Measurements from ENCODE around the gene PCDH1.

PCDH1 gene

DNA sequence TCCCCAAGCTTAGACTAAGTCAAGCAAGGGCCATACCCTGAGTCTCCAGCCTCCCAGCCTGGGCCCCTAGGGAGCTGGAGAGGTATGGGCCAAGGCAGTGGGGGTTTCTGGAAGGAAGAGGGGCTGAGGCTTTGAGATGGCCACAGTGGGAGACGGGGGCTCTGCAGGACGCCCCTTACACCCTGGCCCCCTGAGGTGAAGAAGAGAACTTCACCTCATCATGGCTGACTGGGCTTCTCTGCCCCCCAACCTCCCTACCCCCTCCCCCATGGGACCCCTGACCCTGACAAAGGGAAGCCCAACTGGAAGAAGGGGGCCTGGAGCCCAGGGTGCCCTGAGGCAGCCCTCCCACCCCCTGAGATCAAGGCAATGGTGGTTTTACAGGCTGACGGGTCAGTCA, 25.8 kb downstream of the PCDH1 start:
- DNase-seq = no peak

DNA sequence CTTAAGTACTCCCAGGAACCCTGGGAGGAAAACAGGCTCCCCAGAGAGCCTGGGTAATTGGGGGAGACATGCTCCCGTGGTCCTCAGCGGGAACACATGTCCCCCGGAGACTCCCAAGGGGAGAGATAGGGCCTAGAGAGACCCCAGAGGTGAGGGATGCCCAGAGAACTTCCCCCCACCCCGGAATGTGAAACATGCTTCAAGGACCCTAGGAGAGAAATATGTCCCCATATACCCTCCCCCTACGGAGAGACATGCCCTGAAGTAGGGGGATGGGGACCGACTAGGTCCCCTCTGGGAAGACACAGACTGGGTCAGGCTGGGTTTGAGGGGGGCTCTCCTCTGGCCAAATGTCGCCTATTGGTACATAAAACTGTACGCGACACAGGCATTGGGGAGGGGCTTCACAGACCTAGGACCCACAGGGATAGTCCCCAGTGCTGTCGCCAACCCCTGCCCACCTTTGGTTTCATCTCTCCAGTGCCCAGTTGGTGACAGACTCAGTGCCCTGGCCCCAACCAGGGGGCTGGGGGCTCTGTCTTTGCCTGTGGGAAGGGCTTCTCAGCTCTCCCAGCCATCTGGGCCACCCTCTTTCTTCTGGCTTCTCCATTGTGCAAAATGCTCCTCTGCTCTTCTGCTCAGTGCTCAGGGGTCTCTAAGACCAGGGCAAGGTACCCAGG, 26.9 kb downstream of the PCDH1 start:
- no peak for DNase-seq

DNA sequence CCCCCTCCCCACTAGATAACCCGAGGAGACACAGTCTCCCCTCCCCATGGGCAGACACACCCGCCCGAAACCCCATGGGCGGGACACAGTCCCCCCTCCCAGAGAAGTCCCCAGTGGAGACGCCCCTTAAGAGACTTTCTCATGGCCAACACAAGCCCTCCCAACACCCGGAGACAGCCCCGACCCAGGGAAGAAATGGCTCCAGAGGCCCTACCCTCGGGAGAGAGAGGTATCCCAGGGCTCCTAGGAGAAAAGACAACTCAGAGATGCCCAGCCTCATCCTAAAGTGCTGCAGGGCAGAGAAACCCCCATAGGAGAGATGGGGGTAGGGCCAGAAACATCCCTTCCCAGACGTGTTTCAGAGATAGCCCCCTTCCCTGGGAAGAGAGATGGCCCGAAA, 27.4 kb downstream of the PCDH1 start:
- DNase-seq = no peak

DNA sequence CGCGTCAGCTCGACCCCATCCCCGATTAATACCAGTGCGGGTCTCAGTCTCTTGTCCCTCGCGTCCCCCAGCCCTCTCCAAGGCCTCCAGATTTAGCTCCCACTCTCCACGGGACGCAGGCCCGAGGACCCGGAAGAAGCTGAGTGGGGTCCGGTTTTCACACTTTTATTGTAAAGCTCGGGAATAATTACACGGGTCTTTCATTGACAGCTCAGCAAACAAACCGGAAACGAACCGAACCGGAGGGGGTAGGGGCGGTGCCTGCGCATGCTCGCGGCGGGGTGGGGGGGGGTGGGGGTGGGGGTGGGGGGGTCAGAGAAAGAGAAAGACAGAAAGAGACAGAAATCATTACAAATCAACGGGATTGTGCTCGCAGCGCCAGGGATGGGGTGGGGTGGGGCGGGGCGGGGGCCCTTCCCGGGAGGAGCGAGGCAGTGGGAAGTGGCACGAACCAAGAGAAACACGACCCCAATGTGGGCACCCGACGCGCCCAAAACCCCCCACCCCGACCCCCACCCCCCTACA, 27.9 kb downstream of the PCDH1 start:
- peak in 2 of 5 donors; percentile 16 to 25 for DNase-seq

DNA sequence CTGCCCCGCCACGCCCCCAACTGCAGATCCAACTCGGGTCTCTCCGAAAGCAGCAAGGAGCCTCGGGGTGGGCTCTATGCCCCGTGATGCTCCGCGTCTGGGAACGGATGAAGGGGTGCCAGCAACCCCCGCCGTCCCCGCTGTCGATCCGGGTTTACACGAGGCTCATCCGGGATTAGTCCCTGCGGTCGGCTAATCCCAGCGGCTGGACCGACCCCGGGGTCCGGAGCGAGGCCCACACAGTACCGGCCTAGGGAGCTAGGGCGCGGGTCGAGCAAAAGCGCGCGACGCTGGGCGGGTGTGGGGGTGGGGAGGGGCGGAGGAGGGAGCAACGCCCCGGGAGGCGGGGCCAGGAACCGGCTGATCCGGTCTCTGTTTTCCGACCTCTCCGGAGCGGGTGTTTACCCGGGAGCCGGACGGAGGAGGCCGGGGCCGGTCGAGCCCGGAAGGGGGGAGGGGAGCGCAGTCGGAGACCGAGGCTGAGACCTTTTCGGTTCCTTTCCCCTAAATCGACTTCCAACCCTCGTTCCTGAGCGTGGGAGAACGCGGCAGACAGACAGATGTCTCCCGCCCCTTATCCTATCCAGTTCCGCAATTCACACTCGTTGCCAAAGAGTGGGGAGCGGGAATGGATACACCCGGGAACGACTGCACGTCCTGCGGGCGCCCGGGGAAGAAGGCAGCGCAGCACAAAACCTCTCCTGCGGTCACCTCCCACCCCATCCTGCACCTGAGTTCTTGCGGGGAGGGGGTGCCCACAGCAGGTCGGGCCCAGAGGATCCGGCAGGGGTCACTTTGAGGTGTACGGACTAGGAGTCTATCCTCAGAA, 28.6 kb downstream of the PCDH1 start:
- DNase-seq = peak; percentile 46 to 80 (median 64)

DNA sequence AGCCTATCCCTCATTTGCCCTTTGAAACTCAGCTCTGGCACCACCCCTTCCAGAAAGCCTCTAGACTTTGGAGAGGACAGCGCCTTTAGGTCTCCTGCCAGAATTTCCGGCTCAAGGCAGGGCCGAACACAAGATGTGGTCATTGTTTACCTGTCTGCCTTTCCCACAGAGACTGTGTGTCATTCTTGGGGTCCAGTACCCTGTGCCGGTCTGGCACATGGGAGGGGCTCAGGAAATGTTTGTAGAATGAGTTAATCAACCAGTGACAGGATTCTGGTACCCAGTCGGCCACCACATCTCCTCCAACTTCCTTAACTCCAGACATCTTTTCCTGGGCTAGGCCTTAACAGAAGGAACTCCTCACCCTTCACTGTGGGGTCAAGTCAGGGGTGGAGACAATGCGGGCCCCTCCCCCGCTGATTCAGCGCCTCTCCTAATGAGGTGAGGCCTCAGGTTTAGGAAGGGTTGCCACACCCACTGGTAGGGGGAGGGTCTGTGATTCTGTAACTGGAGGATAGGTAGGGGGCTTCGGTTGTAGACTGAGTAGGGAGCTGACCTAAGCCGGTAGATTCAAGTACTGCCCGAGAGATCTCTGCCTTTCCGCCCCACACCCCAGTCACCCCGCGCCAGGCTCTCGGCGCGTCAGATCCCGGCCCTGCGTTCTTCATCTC, 29.3 kb downstream of the PCDH1 start:
- no peak for DNase-seq

DNA sequence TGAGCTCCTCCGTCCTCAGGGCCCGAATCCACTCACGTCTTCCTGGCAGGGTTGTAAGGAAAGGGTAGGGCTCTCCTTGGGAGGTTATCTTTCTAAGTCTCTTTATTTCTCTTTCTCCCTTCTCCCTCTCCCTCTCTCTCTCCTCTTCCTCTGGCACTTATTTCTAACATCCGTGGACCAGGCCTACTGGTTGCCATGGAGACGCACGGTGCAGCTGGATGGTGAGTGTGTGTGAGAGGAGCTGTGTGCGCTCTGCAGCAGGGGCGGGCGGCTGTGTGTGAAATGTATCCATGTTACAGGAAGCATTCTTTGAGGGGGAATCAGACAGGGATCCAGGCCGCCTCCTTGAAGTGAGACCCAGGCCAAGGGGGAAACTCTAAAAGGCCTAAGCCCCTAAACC, 32.2 kb downstream of the PCDH1 start:
- no peak for DNase-seq

DNA sequence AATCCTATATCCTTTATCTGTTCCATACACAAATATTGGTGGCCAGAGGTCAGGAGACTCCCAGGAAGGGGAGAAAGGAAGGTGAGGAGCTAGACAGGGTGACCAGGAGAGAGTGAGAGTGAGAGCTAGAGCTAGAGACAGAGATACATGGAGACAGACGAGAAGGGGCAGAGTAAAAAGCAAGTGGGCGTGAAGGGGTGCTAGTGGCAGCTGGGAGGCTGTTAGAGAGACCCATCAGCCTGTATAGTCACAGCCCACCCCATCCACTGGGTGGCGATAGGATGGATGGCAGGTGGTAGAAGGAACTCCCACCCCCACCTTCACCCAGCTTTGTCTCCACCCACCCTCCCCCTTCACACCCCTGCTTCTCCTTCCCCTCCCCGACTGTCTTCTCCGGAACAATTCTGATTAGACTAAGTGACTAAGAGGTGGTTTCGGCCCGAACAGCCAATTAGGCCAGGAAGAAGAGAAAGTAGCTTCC, 32.8 kb downstream of the PCDH1 start:
- DNase-seq = no peak

DNA sequence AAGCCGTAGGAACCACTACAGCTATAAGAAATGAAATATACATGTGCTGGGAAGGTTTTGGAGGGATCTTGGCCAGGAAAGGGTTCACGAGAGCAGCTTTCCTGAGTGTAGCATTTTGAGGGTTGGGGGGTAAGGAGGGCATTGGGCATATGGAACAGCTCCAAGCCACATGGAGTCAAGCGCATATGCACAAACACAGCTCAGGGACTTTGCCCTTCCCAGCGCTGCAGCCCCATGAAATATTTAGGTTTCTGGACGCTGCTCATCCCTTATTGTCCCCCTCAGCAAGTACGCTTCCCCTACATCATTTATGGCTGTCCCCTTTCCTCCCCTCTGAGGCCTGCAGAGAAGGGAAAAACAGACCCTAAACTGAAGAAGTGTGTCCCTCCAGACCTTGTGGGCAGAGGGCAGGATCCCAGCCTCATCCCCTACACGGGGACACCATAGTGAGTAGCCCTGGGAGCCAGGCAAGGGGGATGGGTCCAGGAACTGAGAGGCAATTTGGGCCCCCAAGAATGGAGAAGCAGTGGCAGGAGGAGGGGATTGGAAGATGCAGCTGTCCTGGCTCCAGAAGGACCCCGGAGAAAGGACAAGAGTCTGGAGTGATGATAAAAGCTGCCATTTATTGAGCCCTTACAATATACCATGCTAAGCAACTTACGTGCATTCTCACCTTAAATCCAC, 33.7 kb downstream of the PCDH1 start:
- DNase-seq = no peak

DNA sequence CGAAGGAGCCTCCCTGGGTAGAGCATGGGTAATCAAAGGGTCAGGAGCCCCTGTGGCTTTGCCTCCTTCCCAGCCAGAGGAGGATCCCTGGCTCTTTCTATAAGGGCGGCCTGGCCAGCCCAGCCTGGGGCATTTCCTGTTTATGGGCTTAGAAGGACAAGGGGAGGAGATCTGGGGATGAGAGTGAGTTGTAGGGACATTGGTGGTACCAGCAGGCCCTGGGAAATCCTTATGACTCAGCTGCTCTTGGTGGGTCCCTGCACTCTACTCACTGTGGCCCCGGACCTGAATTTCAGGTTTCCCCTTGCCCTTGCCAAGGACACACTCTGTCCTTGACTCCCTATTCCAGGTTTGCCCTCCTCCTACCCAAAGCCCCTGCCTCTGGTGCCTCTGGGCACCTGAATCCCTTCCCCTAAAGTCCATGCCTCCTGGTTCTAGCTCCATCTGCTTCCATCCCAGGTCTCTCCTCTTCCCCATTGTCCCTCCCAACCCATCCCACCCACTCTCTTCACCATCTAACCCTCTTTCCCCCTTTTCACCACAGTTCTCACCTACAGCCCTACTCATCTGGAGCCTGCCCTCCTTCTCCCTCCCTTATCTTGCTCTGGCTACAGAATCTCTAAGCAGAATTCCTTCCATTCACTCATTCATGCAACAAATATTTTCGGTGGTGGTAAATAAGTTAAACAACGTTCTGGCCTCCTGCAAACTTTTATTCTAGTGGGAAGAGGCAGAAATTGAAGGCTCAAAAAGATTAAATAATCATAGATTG, 34.9 kb downstream of the PCDH1 start:
- no peak for DNase-seq

DNA sequence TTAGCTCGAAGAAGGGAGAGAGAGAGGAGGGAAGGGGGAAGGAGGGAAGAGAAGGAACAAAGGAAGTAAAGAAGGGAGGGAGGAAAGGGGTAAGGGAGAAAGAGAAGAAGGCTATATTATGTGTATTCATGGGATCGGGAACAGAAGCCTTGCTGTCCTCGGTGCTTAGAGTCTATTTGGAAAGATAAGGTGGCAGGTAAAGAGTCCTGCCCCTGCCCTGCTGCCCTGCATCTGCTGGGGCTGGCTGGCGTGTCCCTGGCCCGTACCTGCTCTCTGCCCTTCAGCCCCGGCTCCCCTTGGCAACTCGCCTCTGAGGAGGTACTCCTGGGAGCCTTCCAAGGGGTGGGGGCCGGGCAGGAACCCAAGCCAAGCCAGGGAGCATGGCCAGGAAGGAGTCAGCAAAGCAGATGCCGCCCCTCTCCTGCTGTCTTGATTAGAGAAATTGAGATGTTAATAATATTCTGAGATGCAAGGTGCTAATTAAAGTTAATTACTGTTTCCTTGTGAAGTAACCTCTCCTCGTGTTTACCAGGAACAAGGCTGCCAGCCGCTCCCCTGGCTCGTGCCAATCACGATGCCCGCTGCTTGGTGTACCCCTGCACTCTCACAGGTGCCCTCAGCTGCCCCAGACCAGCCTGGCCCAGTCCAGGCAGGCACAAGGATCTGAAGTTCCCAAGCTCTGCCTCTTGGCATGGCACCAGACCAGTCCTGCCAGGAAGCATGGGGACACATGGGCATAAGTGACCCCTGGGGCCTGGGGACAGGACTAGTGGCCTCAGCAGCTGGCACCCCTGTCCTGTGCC, 36.6 kb downstream of the PCDH1 start:
- no peak for DNase-seq

DNA sequence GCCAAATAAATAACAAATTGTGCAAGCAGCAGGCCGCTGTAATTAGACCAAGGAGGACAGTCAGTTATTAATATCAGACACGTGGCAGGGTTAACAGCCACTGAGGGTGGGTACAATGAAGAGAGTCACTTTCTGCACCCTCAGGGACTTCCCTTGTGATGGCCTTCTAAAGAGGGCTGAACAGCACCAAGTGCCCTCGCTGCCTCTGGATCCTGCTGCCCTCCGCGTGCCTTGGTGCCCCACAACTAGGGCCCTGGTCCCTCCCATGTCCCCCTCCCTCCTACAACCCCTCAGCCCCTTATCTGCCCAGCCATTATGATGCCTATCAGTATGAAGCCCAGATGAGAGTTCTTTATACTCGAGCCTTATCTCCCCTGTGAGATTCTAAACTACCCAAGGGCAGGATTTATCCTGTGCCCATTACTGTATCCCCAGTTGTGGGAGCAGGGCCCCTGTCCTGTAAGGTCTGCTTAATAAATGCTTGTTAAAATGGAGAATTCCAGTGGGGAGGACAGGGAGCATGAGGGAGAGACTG, 37.3 kb downstream of the PCDH1 start:
- no peak for DNase-seq

DNA sequence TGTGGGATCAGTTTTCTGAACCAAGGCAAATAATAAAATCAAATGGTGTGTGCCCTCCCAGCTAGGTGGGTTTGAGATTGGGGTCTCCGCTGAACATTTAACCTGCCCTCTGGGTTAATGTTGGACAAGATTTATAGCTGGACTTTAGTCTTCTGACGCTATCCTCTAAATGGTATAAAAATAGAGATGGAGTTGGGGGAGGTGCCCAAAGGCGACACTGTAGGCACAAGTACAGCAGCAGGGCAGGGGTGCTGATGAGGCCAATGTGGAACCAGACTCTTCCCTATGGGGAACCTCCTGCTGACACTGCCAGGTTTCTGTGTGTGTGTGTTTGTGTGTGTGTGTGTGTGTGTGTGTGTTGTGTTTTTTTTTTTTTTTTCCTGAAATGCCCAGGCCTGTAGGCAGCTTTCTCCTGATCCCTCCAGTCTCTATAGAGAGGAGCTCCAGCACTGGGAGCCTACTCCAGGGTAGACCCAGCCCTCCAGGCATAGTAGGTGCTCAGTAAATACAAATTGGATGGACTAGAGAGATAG, 37.9 kb downstream of the PCDH1 start:
- no peak for DNase-seq

DNA sequence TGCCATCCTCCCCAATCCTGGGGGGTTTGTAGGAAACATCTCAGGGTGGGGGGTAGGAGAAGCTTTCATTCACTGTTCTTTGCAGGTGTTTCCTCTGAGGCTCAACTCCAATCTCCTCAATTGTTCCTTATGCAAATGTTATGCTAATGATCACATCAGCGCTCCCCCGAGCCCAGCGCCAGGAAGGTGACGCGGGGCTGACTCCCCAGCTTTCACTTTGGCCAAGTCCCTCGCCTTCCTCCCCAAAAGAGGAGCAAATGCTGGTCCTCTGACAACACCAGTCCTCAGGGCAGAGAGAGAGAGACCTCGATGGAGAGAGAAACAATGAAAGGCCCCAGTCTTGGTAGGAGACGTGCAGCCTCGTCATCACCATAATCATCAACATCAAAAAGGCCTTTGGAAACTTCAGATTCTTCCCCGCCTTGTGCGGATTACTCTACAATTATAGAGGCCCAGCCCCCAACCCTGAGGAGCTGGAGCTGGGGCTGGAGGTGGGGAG, 39.1 kb downstream of the PCDH1 start:
- DNase-seq = no peak

DNA sequence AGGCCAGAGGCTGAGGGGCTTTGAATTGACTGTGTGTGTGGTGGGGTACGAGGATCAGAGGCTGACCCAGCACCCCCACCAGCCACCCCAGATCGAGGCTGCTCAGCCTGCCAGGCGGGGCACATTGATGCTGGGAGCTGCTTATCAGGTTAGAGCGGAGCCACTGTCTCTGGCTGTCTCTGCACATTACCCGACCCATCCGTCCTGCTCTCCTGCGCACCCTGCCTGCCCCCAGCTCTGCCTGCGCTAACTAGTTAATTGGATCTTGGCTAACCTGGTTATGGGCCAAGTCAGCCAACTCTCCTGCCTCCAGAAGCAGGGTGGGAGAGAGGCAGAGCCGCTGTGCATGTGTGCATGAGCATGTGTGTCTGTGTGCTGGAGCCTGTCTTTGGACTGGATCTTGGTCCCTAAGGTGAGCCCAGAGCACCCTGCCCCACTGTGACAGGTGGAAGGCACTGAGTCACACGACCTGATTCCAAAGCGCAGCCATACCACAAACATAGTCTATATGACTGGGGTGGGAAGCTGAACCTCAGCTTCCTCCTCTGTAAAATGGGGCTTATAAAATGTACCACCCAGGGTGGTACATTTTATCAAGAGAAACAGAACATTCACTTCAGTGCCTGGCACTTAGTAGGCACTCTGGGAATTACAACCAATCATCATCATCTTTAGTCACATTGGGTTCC, 39.7 kb downstream of the PCDH1 start:
- DNase-seq = no peak

DNA sequence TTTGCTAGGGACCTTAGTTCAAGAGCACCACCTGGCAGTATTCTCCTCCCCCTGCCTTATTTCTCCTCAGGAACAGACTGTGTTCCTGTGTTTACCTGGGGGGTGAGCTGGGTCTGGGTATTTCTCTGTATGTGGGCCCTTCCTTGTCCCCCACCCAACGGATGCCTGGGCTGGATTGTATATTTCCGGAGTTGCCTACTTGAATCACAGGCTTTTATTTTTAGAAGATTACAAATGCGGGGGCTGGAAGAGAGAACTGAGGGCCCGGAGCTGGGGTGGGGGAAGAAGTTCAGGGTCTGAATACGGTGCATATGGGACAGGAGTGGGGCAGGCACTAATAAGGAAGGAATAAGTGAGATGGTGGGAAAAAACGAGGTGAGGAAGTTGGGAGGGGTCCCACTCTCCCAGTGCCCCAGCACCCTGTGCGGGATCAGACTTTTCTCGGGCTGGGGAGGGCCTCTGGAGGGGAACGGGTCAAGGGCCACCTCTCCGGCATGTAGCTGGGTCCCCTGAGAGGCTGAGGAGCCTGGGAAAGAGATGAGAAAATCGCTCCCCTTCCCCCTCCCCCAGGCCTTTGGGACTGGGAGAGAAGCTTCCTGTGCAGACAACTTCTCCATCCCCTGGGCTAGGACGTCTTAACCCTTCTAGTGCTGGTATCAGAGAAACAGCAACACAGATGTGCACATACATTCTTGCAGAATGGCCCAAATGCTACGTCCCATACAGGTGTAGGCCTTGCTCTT, 42.1 kb downstream of the PCDH1 start:
- no peak for DNase-seq

DNA sequence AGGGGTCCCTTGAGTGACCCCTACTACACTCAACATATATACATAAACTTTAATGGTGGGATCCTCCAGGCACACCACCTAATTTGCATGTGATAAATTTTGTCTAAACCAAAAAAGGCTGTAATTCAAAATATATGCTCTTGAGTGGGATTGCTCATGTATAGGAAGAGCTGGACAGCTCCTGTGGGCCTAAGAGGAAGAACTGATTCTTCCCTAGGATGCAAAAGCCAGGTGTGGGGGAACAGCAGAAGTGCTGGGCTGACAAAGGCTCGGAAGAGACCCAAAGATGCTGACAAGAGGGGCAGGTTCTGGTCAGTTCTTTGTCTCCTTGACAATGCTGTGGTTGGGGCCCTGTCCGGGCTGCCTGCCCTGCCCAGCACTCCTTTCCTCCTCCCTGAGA, 43.9 kb downstream of the PCDH1 start:
- no peak for DNase-seq

DNA sequence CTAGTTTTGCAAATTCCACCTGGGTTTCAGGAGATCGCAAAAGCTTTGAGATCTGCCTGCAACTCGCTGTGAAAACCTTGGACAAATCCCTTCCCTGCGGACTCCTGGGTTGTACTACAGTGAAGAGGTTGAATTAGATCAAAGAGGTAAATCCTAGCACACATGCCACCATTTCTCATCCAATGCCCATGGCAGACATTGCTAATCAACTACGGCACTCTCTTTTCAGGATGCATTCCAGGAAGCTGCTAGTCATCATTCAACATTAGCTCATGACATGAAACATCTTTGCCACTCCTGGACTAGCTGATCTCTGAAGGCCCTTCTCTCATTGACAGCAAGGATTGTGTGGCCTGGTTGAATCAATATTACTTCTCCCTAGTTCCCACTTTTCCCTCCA, 46.1 kb downstream of the PCDH1 start:
- no peak for DNase-seq

DNA sequence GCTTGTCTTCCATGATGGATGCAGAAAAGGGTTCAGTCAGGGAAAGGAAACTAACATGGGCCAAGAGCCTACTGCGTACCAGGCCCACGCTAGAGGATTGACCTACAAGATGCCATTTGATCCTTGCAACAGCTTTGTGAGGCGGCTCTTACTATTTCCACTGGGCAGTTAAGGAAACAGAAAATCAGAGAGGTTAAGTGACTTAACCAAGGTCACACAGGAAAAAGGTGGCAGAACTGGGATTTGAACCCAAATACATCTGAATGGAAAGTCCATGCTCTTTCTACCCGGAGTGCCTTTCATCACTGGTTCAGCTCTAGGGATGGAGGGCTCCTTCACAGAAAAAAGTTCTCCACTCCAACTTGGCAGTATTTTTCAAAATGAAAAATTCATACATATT, 50.0 kb downstream of the PCDH1 start:
- DNase-seq = no peak

Measured in T-helper 1 cell (primary cell).